ENCODE results near the gene CAPN12.

DNA sequence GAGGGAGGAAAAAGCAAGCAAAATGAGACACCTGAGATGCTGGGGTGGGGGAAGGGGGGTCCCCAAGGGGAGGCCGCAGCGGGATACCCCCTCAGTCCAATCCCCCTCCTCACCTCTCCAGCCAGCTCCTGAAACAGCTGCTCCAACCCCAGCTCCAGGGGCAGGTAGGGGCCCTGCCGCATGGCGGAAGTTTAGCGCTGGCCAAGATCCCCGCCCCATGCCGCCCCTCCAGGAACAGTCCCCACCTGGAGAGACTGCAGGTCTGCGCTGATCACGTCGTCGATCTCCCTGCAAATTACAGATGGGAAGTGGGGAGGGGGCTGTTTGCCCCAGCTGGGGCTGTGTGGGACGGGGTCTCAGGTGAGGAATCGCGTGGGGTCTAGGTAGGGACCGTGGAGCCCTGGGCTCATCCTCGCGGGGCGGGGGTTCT lies 9.0 kb downstream of the CAPN12 start:
- TF ChIP-seq, protein P1, sequence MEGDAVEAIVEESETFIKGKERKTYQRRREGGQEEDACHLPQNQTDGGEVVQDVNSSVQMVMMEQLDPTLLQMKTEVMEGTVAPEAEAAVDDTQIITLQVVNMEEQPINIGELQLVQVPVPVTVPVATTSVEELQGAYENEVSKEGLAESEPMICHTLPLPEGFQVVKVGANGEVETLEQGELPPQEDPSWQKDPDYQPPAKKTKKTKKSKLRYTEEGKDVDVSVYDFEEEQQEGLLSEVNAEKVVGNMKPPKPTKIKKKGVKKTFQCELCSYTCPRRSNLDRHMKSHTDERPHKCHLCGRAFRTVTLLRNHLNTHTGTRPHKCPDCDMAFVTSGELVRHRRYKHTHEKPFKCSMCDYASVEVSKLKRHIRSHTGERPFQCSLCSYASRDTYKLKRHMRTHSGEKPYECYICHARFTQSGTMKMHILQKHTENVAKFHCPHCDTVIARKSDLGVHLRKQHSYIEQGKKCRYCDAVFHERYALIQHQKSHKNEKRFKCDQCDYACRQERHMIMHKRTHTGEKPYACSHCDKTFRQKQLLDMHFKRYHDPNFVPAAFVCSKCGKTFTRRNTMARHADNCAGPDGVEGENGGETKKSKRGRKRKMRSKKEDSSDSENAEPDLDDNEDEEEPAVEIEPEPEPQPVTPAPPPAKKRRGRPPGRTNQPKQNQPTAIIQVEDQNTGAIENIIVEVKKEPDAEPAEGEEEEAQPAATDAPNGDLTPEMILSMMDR (conservative IDR thresholded peaks at IDR 0.05 in 1 of 2, IDR thresholded peaks at IDR 0.05 in 1 of 2; ENCODE audit: extremely low read depth in 1 of 2, insufficient read depth in 1 of 2, low read depth in 1 of 2, low read length in 2 of 2) = no peak
- no peak for TF ChIP-seq EZH2 (IDR thresholded peaks at IDR 0.05; ENCODE audit: borderline replicate concordance, low read length)

Data from mammary epithelial cell (primary cell).